Thyroid gland (tissue), 4 donors: ENCODE results near the gene ANO2. TPM values are rescaled to one million over a fixed set of nuclear protein-coding genes. Genes with fewer than 3 reads are reported as not detected.

Experiments
- DNase-seq, 2 donors: peaks; one replicate each; pipeline ENCODE4 v3.0.0-alpha.2; 2019
- H3K27ac ChIP-seq, 3 donors: fragments of 200-600 bp; sonication (generic); 1 replicate in 2 of 3; 2 replicates in 1 of 3; pipeline ENCODE4 v1.5.1; 2016 to 2019; ENCODE audit warnings: mild to moderate bottlenecking in 1 of 3, moderate library complexity in 1 of 3
- H3K27me3 ChIP-seq: fragments of 200-600 bp; sonication (generic); one replicate; pipeline ENCODE4 v1.5.1; 2019
- H3K36me3 ChIP-seq, 2 donors: fragments of 200-600 bp; sonication (generic); one replicate each; pipeline ENCODE4 v1.5.1; 2016 to 2019
- H3K4me1 ChIP-seq, 2 donors: fragments of 200-600 bp; sonication (generic); one replicate each; pipeline ENCODE4 v1.5.1; 2017 to 2019
- H3K4me3 ChIP-seq, 3 donors: fragments of 200-600 bp; sonication (generic); replicated peaks in 1 of 3; 1 replicate in 2 of 3; 2 replicates in 1 of 3; pipeline ENCODE4 v1.5.1; 2016; ENCODE audit warnings: mild to moderate bottlenecking in 1 of 3
- H3K9me3 ChIP-seq: fragments of 200-600 bp; sonication (generic); one replicate; pipeline ENCODE4 v1.5.1; 2017
- POLR2A ChIP-seq, 2 donors: fragments of 450-650 bp; IDR thresholded peaks; one replicate each; pipeline ENCODE4 v1.6.1; 2017; ENCODE audit warnings: antibody characterized with exemption in 2 of 2, mild to moderate bottlenecking in 2 of 2, moderate library complexity in 1 of 2
- WGBS, 2 donors: methylation state at CpG; one replicate each; pipeline ENCODE4 v1.1.5; 2017; 5-methylcytosine and 5-hydroxymethylcytosine counted together
- intact Hi-C: fragments of 100-400 bp; cut with DNase I; formaldehyde crosslinking; loops from one replicate; pipeline ENCODE4 v1.15.1; 2023
- total RNA-seq, 4 donors: library from RNA; depleted of rRNA; stranded (reverse); fragments of >200 nt; gene quantifications; one replicate each; pipeline ENCODE4 v1.2.3, GENCODE V29; 2016
- TF ChIP-seq, protein P1 (sequence below), 6 experiments: fragments of 200-600 bp in 3 of 6; fragments of 450-650 bp in 3 of 6; sonication (generic) in 3 of 6; IDR thresholded peaks; one replicate each; pipeline ENCODE4 v1.5.1; 2016 to 2019; ENCODE audit warnings: antibody characterized with exemption in 6 of 6, mild to moderate bottlenecking in 2 of 6, inconsistent platforms in 1 of 6, moderate library complexity in 1 of 6

The ANO2 gene
- total RNA-seq, 4 donors from 2014 or later = 0.78 to 7.0 (median 2.2) TPM

GRCh38 chr12:5578775-5579174, 366.3 kb downstream of the ANO2 start:
- H3K9me3 ChIP-seq = no peaks in the 10 kb centered on the region
- intact Hi-C loops = no loop called here
- H3K27ac ChIP-seq = no peak overlapping the region
- no peak for DNase-seq
- no peaks in the 10 kb centered on the region for H3K27me3 ChIP-seq
- TF ChIP-seq POLR2A (IDR thresholded peaks at IDR 0.05) = no peak
- TF ChIP-seq, protein P1, sequence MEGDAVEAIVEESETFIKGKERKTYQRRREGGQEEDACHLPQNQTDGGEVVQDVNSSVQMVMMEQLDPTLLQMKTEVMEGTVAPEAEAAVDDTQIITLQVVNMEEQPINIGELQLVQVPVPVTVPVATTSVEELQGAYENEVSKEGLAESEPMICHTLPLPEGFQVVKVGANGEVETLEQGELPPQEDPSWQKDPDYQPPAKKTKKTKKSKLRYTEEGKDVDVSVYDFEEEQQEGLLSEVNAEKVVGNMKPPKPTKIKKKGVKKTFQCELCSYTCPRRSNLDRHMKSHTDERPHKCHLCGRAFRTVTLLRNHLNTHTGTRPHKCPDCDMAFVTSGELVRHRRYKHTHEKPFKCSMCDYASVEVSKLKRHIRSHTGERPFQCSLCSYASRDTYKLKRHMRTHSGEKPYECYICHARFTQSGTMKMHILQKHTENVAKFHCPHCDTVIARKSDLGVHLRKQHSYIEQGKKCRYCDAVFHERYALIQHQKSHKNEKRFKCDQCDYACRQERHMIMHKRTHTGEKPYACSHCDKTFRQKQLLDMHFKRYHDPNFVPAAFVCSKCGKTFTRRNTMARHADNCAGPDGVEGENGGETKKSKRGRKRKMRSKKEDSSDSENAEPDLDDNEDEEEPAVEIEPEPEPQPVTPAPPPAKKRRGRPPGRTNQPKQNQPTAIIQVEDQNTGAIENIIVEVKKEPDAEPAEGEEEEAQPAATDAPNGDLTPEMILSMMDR (IDR thresholded peaks at IDR 0.05) = no peak
- WGBS, 2 donors = 68 to 71% methylated on average over 3 of the region's 3 CpGs
- peaks cover 0 to 20% of the 10 kb centered on the region in 2 donors for H3K4me1 ChIP-seq
- H3K4me3 ChIP-seq = no peak overlapping the region
- H3K36me3 ChIP-seq = no peaks in the 10 kb centered on the region

GRCh38 chr12:5577741-5578140, 367.3 kb downstream of the ANO2 start:
- peaks cover 0 to 18% of the 10 kb centered on the region in 2 donors for H3K4me1 ChIP-seq
- no peak overlapping the region for H3K27ac ChIP-seq
- no peak for DNase-seq
- 85 to 90% methylated on average over 8 of the region's 8 CpGs for WGBS, 2 donors
- intact Hi-C loops = no loop called here
- H3K9me3 ChIP-seq = no peaks in the 10 kb centered on the region
- no peaks in the 10 kb centered on the region for H3K27me3 ChIP-seq
- no peaks in the 10 kb centered on the region for H3K36me3 ChIP-seq
- TF ChIP-seq, protein P1 (IDR thresholded peaks at IDR 0.05) = no peak
- TF ChIP-seq POLR2A (IDR thresholded peaks at IDR 0.05) = no peak
- no peak overlapping the region for H3K4me3 ChIP-seq

DNA sequence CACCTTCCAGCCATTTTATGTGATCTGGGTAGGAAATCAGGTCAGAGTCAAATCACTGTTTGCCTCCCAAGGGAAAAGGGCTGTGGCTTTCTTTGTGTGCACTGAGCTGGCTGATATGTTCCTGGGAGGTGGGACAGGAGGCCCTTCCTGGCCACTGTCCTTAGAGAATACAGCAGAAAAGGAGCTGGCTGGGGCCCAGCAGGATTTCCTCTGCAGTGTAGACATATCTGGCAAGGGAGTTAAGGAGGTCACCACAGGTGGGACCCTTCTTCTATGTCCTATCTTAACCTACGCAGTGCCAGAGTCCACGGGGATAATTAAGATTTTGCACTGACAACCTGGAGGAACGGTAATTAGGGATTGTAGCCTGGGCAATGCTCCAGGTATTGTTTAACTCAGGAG, 367.8 kb downstream of the ANO2 start:
- no peaks in the 10 kb centered on the region for H3K9me3 ChIP-seq
- H3K36me3 ChIP-seq = no peaks in the 10 kb centered on the region
- no peaks in the 10 kb centered on the region for H3K27me3 ChIP-seq
- H3K4me3 ChIP-seq = no peak overlapping the region
- WGBS, 2 donors = 70 to 79% methylated on average over 3 of the region's 3 CpGs
- DNase-seq = no peak
- peaks cover 0 to 12% of the 10 kb centered on the region in 2 donors for H3K4me1 ChIP-seq
- H3K27ac ChIP-seq = no peak overlapping the region
- TF ChIP-seq, protein P1 (IDR thresholded peaks at IDR 0.05) = no peak
- TF ChIP-seq POLR2A (IDR thresholded peaks at IDR 0.05) = no peak
- intact Hi-C loops = no loop called here

GRCh38 chr12:5575987-5576386, 369.1 kb downstream of the ANO2 start:
- Histone ChIP-seq H3K9me3 (no peaks in the 10 kb centered on the region), H3K4me1 (peaks cover 0 to under 1% of the 10 kb centered on the region in 2 donors), H3K27ac (no peak overlapping the region), H3K4me3 (no peak overlapping the region), H3K27me3 (no peaks in the 10 kb centered on the region), H3K36me3 (no peaks in the 10 kb centered on the region)
- DNase-seq = no peak
- intact Hi-C loops = no loop called here
- WGBS, 2 donors = 95 to 96% methylated on average over 3 of the region's 3 CpGs
- TF ChIP-seq, protein P1 (IDR thresholded peaks at IDR 0.05) = no peak
- no peak for TF ChIP-seq POLR2A (IDR thresholded peaks at IDR 0.05)

DNA sequence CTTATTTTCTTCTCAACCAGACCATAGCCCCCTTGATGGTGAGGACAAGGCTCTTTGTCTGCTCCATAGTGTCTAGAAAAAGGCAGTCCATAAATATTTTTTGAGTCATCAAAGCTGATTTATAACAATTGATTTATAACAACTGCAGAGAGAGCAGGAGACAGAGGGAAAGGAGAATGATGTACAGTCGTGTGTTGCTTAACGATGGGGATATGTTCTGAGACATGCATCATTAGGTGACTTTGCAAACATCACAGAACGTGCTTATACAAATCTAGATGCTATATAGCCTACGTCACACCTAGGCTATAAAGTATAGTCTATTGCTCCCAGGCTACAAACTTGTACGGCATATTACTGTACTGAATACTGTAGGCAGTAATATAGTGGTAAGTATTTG, 369.8 kb downstream of the ANO2 start:
- no peak for DNase-seq
- WGBS, 2 donors = 74 to 76% methylated on average over 5 of the region's 5 CpGs
- no peaks in the 10 kb centered on the region for H3K9me3 ChIP-seq

More for the DNA sequence above, 369.8 kb downstream of the ANO2 start:
- Histone ChIP-seq H3K27ac (no peak overlapping the region), H3K36me3 (no peaks in the 10 kb centered on the region), H3K27me3 (no peaks in the 10 kb centered on the region), H3K4me3 (no peak overlapping the region), H3K4me1 (no peaks in the 10 kb centered on the region)
- TF ChIP-seq, protein P1 (IDR thresholded peaks at IDR 0.05) = no peak
- no peak for TF ChIP-seq POLR2A (IDR thresholded peaks at IDR 0.05)
- intact Hi-C loops = no loop called here
